Pons (tissue), 1 donor: ENCODE data around the gene REPIN1.

Experiments used
- DNase-seq: peaks from one replicate; pipeline ENCODE4 v3.0.0-alpha.2; 2016; ENCODE audit warnings: low spot score

The REPIN1 gene

DNA sequence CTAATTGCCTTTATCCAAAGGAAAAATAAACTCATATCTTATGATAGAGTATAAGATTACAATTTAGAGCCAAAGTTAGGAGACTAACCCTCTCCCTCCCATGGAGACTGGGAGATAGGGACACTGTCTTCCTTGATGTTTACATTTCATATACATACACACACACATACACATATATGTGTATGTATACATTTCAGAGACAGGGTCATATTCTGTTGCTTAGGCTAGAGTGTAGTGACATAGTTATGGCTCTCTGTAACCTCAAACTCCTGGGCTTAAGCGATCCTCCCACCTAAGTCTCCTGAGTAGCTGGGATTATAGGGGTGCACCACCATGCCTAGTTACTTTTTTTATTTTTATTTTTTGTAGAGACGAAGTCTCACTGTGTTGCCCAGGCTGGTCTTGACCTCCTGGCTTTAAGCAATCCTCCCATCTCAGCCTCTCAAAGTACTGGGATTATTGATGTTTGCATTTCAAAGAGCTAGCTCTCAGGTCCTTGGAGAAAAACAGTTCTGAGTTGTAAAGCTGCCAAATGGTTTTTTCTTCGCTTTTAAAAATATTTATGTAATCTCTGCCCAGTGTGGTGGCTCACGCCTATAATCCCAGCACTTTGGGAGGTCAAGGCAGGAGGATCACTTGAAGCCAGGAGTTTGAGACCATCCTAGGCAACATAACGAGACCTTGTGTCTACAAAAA lies 8.1 kb upstream of the REPIN1 start:
- no peak for DNase-seq

DNA sequence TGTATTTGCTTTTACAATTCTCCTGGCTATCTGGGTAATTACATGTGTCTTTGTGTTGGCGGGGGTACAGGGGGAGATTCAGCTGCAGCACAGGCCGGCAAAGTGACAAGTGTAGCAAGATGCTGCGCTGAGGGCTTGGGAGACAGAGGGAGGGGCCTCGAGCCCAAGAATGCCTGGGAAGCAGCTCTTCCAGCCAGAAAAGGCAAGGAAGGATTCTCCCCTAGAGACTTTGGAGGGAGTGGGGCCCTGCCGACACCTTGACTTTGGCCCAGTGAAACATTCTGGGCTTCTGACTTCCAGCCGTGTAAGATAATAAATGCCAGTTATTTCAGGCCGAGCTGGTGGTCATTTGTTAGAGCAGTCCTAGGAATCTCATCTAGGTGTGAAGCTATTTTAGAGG lies 7.2 kb upstream of the REPIN1 start:
- DNase-seq = no peak

DNA sequence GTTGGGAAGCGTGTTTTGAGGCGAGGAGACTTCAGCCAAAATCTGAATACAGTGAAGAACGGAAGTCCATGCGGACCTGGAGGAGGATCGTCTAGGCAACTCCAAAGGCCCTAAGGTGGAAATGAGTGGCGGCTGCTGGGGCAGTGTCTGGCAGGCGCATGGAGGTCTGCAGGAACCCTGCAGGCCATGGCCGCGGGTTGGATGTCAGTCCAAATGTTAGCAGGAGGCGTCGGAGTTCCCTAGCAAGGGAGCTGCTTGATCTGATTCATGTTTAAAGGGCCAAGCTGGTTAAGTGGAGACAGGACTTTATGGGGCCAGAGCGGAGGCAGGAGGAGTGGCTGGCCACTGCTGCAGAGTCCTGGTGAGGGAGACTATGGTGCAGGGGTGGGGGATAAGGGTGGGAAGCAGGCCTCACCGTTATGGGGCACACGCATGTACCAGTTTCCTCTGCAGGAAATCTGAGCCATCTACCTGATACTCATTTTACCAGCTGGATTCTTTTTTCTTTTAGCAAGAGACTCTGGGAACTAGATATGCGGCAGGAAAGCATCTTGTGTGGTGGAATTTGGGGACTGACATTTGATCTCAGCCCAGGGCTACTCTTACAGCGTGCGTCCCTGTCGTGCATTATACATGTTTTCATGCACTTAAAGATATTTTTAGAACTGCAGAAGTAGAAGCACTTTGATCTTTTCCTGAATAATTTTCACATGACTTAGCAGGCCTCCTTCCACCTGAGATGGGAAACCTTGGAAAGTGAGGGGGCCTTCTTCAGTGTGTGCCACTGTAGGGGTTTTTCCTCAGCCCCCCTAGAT lies 6.6 kb upstream of the REPIN1 start:
- DNase-seq = no peak

DNA sequence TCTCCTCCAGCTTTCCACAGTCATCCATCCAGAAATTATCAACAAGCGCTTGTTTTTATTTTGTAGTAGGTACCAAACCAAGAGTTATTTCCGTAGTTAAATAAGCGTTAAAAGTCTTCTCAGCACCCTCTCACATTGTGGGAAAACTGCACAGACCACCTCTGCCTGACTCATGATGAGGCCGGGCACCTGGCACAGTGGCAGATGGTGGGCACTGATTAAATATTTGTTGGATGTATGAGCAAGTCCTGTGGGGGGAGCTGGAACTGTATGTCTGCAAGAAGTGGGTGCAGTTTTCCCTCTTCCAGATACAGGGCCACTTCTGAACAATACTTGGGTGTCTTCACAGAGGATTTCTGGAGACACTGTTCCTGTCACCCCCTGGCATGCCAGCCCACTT lies 5.3 kb upstream of the REPIN1 start:
- no peak for DNase-seq

DNA sequence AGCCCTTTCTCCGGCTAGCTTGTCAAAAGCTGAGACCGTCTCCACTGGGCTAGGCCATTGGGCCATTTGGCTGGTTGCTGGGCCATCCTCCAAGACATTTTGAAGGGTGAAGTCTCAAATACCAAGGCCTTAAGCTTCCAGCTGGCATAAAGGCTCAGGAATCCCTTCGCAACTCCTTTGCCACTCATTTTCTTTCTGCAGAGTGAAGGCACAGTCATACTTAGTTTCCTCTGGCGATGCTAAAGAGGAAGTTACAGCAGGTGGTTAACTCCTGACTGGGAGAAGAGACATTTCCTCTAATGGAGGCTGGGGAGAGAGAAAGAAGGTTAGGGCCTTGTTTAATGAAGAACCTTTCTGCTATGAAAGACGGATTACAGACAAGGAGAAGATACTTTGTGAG lies 4.8 kb upstream of the REPIN1 start:
- peak; percentile 62 for DNase-seq

DNA sequence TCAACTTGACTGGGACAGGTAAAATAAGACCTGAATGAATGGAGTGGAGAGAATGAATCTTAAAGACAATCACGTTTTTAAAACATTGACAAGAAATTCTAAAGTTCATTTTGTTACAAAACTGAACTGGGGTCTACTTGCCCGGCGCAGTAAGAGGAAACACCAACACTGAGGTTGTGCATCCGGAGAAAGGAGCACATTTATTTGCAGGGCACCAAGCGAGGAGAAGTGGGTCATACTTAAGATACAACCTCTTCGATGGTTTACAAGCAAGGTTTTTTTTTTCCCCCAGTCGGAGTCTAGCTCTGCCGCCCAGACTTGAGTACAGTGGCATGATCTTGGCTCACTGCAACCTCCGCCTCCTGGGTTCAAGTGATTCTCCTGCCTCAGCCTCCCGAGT lies 3.4 kb upstream of the REPIN1 start:
- DNase-seq = no peak

DNA sequence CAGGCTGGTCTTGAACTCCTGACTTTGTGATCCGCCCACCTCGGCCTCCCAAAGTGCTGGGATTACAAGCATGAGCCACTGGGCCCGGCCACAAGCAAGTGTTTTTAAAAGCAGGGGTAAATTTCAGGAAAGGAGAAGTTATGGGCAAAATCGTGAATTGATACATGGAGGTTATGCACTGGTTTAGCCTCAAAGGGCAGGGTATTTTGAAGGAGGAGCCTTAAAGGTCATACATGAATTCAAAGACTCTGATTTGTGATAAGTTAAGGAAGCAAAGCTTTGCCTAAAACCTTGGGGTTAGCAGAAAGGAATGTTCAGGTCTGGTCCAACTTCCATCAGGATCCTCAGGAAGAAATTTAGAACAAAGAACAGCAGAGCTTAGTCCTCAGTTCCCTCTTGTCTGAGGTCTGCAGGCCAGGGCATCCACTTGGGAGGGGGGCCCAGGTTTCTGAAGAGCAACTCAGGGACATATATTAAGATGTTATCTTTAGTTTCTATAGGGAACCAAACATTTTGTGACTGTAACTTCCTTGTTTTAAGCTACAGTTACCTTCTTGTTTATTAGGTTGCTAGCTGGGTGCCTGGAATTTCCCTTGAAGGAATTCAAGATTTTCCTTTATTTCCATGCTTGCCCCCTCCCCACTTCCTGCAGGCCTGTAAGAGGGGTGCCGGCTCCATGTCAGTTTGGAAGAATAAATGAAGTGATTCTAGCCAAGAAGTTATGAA lies 2.8 kb upstream of the REPIN1 start:
- no peak for DNase-seq

DNA sequence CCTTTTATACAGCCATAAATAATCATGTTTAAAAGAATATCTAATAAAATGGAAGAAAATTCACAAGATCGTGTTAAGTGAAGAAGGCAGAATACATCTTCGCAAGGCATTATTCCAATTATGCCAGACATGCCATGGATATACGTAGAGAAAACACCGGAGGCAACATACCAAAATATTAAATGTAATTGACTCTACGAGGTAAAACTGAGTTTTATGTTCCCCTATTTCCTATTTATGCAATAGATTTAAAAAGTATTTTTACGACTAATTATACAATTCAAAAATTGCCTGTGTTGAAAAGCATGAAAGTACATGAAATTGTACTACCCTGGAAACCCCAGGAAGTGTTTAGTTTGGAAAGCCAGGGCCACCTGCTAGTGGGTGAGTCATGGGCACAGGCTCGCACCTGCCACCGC lies 936 bp upstream of the REPIN1 start:
- no peak for DNase-seq

DNA sequence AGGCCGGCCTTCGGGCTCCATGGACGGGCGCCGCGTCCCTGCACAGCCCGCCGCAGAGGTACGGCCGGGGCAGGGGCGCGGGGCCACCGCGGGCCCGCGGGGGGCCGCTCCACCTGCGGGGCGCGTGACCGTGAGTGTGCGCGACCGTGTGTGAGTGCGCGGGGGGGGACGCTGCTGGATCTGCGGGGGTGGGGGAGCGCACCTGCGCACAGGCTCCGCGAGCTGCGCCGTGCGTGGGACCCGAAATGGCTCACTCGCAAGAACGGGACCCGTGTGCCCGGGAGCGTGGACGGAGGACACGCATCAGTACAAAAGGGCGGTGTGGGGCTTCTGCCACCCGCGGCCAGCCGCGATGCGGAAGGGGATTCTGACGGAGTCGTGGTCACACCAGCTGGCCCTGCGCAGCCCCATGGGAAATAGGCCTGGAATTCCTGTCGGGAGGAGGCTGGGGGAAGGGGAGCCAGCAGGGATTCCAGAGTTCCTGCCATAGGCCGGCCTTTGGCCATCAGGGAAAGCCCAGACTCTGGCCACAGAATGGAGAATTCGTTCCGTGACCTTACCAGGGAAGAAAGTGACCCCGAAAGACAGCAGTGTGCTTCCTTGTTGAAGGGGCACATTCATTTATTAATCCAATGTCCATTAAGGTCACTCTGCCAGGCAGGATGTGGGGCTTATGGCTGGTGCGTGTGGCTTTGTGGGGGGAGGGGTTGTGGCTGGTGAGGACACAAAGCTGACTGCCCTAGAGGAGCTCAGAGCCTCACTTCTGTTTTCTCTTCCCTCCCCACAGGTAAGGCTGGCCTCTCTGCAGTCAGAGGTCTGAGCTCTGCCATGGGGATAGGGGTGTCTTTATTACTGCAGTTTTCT lies 494 bp downstream of the REPIN1 start:
- no peak for DNase-seq

DNA sequence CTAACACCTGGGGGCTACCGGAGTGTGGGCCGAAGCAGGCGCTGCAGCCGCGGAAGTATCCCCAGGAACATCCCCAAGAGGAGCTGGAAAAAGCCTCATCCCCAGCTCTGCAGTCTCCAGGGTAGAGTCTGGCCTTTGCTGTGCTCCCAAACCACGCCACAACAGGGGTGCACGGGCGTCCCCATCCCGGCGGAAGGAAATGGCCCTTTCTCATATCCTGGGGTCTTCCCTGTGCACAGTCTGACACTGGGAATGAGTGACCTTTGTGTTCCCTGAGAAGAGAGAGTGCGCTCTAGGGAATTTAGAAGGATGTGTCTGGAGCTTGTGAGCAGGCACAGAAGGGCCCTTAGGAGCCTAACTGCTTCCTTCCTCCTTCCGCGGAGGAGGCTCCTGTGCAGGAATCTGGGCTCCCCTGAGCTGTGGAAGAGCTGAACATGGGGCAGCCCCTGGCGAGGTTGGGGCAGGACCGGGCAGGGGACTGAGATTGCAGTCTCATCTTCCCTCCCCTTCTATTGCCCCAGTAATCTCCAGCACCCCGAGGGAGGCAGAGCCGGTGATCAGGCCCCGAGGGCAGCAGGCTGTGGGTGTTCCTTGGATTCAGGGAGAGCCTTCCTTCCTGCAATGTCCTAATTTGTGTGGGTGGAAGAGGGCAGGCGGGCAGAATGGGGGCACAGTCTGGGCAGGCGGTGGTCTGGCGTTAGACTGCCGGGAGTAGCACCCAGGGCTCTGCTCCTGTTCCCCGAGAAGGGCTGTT lies 1.3 kb downstream of the REPIN1 start:
- no peak for DNase-seq

DNA sequence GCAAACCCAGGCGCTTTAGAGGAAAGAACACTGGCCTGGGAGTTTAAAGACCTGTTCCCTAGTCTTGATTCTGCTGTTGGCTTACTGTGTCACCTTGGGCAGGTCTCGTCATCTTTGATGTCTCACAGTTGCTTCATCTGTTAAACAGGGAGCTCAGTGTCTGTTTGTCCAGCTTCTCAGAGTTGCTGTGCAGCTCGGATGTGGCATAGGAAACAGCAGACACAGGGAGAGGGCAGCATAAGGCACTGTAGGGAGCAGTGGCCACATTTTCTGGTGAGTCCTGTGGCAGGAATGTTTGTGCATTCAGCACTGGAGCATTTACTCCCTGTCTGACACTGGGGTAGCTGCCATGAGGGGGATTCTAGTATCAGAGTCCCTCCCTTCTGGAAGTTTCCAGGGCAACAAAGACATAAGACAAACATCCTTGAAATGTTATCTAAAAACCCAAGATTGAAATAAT lies 2.0 kb downstream of the REPIN1 start:
- DNase-seq = no peak

DNA sequence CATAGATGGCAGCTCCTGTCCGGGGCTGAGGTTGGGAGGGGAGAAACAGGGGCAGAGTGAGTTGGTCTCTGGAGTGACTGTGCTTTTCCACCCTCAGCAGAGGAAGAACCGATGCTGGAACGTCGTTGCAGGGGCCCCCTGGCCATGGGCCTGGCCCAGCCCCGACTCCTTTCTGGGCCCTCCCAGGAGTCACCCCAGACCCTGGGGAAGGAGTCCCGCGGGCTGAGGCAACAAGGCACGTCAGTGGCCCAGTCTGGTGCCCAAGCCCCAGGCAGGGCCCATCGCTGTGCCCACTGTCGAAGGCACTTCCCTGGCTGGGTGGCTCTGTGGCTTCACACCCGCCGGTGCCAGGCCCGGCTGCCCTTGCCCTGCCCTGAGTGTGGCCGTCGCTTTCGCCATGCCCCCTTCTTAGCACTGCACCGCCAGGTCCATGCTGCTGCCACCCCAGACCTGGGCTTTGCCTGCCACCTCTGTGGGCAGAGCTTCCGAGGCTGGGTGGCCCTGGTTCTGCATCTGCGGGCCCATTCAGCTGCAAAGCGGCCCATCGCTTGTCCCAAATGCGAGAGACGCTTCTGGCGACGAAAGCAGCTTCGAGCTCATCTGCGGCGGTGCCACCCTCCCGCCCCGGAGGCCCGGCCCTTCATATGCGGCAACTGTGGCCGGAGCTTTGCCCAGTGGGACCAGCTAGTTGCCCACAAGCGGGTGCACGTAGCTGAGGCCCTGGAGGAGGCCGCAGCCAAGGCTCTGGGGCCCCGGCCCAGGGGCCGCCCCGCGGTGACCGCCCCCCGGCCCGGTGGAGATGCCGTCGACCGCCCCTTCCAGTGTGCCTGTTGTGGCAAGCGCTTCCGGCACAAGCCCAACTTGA lies 2.7 kb downstream of the REPIN1 start:
- no peak for DNase-seq

DNA sequence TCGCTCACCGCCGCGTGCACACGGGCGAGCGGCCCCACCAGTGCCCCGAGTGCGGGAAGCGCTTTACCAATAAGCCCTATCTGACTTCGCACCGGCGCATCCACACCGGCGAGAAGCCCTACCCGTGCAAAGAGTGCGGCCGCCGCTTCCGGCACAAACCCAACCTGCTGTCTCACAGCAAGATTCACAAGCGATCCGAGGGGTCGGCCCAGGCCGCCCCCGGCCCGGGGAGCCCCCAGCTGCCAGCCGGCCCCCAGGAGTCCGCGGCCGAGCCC lies 3.3 kb downstream of the REPIN1 start:
- DNase-seq = no peak

DNA sequence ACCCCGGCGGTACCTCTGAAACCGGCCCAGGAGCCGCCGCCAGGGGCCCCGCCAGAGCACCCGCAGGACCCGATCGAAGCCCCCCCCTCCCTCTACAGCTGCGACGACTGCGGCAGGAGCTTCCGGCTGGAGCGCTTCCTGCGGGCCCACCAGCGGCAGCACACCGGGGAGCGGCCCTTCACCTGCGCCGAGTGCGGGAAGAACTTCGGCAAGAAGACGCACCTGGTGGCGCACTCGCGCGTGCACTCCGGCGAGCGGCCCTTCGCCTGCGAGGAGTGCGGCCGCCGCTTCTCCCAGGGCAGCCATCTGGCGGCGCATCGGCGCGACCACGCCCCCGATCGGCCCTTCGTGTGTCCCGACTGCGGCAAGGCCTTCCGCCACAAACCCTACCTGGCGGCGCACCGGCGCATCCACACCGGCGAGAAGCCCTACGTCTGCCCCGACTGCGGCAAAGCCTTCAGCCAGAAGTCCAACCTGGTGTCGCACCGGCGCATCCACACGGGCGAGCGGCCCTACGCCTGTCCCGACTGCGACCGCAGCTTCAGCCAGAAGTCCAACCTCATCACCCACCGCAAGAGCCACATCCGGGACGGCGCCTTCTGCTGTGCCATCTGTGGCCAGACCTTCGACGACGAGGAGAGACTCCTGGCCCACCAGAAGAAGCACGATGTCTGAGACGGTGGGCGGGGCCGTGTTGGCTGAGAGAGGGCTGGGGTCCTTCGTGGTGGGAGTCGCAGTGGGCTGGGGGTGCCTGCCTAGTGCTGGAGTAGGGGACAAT lies 3.8 kb downstream of the REPIN1 start:
- DNase-seq = no peak

DNA sequence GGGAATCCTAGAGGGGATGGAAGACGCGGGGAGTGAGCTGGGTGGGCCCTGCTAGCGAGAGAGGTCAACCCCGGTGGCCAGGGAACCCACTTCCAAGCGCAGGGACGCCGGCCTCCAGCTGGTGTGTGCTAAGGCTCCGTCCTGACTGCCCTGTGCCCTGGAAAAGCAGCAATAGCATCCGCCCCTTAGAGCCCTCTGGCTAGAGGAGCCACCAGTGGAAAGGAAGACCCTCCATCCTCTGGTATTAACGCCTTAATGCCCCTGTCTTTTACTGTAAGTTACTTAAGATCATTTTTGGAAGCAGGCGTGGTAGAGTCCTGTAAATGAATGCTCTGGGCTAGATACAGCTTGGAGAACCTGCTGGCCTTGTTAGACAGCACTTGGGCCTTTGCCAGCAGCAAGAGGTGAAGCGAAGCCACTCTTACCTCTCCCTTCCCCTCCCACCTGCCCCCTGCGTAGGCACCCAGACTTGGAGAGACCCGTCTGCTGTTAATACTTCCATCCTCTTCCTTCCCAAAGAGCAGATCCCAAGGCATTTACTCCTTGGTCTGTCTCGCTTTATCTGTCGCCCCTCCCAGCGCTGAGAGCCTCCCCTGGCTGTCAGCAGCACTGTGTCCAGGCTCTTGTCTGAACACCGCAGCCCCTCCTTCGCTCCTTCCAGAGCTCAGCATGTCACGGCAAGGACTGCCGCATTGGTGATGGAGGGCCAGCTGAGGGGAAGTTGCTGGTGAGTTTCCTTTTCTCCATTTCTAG lies 4.6 kb downstream of the REPIN1 start:
- no peak for DNase-seq

DNA sequence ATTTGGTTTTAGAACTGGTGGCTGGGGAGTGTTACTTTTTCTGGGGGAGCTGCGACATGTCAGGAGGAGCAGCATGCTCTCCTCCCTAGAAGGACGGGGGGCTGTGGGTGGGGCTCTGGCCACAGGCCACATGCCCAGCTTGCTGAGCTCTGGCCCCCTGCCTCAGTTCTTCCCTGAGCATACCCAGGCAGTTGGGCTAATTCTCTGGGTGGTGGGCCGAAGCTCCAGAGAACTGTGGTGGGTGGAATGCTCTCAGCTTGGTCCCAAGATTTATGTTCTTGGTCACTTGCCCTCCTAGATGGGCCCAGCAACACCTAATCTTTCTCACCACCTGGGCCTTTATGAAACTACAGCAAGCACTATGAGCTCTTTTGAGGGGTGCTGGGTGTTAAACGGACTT lies 5.4 kb downstream of the REPIN1 start:
- DNase-seq = no peak

DNA sequence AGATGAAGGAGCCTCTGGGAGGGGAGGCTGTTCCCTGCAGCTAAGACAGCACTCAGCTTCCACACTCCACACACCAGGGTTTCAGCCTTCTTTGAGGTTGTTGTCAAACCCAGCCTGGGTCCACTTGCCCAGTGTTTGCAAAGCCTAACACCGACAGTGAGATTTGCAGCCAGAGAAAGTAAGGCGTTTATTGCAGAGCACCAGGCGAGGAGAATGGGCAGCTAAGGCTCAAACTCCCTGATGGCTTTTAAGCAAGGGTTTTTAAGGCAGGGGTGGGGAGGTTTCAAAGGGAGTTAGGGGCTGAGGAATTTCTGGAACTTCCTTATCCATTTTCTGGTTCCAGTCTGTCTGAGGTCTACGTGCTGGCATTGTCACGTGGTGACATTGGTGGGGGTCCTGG lies 5.8 kb downstream of the REPIN1 start:
- no peak for DNase-seq

DNA sequence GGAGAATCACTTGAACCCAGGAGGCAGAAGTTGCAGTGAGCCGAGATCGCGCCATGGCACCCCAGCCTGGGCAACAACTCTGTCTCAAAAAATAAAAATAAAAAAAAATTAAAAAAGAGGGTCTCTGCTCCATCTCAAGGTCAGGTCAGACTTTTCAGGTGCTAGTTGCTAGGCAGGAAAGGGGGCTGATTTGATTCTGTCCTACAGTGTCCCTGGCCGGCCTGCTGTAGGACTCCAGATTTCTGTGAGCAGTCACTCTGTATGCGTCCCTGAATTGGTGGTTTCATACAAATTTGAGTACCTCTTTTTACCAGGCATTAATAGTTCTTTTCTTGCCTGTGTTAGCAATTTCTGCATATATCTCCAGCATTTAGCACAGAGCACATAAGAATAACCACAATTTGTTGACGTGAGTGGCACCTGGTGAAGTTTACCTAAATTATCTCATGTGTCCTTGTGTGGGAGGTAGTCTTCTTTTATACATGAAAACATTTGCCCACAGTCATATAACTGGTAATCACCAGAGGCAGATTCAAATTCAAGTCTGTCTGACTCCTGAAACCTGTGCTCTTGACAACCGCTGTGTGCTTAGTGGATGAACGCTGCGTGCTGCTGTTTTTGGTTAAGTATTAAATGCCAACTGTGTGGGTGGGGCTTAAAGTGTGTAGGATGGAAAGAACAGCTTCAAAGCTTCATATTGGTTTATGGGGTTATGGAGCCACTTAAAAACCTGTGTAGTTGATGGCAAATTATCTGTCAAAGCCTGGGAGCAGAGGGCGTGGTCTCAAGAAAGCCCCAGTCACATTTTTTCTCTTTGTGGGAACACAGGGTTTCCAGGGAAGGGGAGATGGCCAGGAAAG lies 7.3 kb downstream of the REPIN1 start:
- no peak for DNase-seq
